Spinal cord (tissue), 10 donors: ENCODE results near the gene REXO1. TPM values are rescaled to one million over a fixed set of nuclear protein-coding genes. Genes with fewer than 3 reads are reported as not detected.

Source experiments
- DNase-seq, 6 donors: peaks; one replicate each; pipeline versions ENCODE4 v3.0.0 to v3.0.0-alpha.2; 2013 to 2015; ENCODE audit warnings: low spot score in 6 of 6, low read depth in 4 of 6
- H3K27ac ChIP-seq: one replicate; pipeline ENCODE4 v1.5.1; 2013; ENCODE audit warnings: low read depth, low read length, control low read depth
- H3K27me3 ChIP-seq: one replicate; pipeline ENCODE4 v1.6.1; 2013; ENCODE audit warnings: low read length; ENCODE audit not compliant: control insufficient read depth, insufficient read depth
- H3K36me3 ChIP-seq: one replicate; pipeline ENCODE4 v1.6.1; 2013; ENCODE audit warnings: low read length; ENCODE audit not compliant: control insufficient read depth, insufficient read depth
- H3K4me1 ChIP-seq: one replicate; pipeline ENCODE4 v1.6.1; 2013; ENCODE audit warnings: low read length; ENCODE audit not compliant: control insufficient read depth, insufficient read depth
- H3K4me3 ChIP-seq: one replicate; pipeline ENCODE4 v1.5.1; 2013; ENCODE audit warnings: low read depth, low read length, control low read depth
- H3K9me3 ChIP-seq: one replicate; pipeline ENCODE4 v1.6.1; 2013; ENCODE audit warnings: low read length; ENCODE audit not compliant: control insufficient read depth, insufficient read depth
- WGBS: methylation state at CpG from one replicate; pipeline ENCODE4 v1.1.5; 2013; ENCODE audit warnings: missing lambda C conversion rate; ENCODE audit not compliant: insufficient coverage; 5-methylcytosine and 5-hydroxymethylcytosine counted together
- polyA plus RNA-seq, 2 donors: library from polyadenylated mRNA; unstranded; fragments of 120-200 nt; gene quantifications; one replicate each; pipeline ENCODE4 v1.2.1, GENCODE V29; 2013; ENCODE audit not compliant: insufficient read length in 2 of 2
- total RNA-seq, 2 donors: library from RNA; depleted of rRNA in 1 of 2; stranded (reverse); fragments of 120-200 nt in 1 of 2; fragments of >200 nt in 1 of 2; gene quantifications; one replicate each; pipeline versions ENCODE4 v1.2.3 to v1.2.4, GENCODE V29; 2013 to 2014
- donor health status: healthy.

The REXO1 gene
- total and polyA plus RNA-seq, 4 donors = 5.7 to 41.8 (median 19.0) TPM

- Histone ChIP-seq H3K4me3 (no peak overlapping the region), H3K36me3 (peaks cover 80% of the 10 kb centered on the region), H3K27me3 (no peaks in the 10 kb centered on the region), H3K4me1 (peaks cover 34% of the 10 kb centered on the region), H3K9me3 (no peaks in the 10 kb centered on the region), H3K27ac (no peak overlapping the region)
- no peak for DNase-seq
- 93% methylated on average over 30 of the region's 31 CpGs for WGBS
Observed at GRCh38 chr19:1836458-1837221, 11.6 kb downstream of the REXO1 start.

- H3K4me3 ChIP-seq = no peak overlapping the region
- H3K9me3 ChIP-seq = no peaks in the 10 kb centered on the region
- no peaks in the 10 kb centered on the region for H3K27me3 ChIP-seq
- peaks cover 25% of the 10 kb centered on the region for H3K4me1 ChIP-seq
- 65% methylated on average over 15 of the region's 15 CpGs for WGBS
- no peak for DNase-seq
- H3K36me3 ChIP-seq = peaks cover 72% of the 10 kb centered on the region
- no peak overlapping the region for H3K27ac ChIP-seq
Observed at GRCh38 chr19:1833540-1833939, 14.7 kb downstream of the REXO1 start.

GRCh38 chr19:1832046-1832663 is 16.1 kb downstream of the REXO1 start:
- H3K4me3 ChIP-seq = no peak overlapping the region
- H3K27me3 ChIP-seq = no peaks in the 10 kb centered on the region
- no peaks in the 10 kb centered on the region for H3K9me3 ChIP-seq
- H3K4me1 ChIP-seq = peaks cover 16% of the 10 kb centered on the region
- no peak overlapping the region for H3K27ac ChIP-seq
- DNase-seq = no peak
- H3K36me3 ChIP-seq = peaks cover 72% of the 10 kb centered on the region
- WGBS = 84% methylated on average over 26 of the region's 26 CpGs

- peaks cover 20% of the 10 kb centered on the region for H3K4me1 ChIP-seq
- H3K9me3 ChIP-seq = no peaks in the 10 kb centered on the region
- H3K27me3 ChIP-seq = no peaks in the 10 kb centered on the region
- peaks cover 81% of the 10 kb centered on the region for H3K36me3 ChIP-seq
- WGBS = 92% methylated on average over 11 of the region's 11 CpGs
- no peak overlapping the region for H3K27ac ChIP-seq
- H3K4me3 ChIP-seq = no peak overlapping the region
- no peak for DNase-seq
Observed at GRCh38 chr19:1830978-1831377, 17.3 kb downstream of the REXO1 start.

GRCh38 chr19:1830568-1830967 is 17.7 kb downstream of the REXO1 start:
- Histone ChIP-seq H3K9me3 (no peaks in the 10 kb centered on the region), H3K4me1 (peaks cover 24% of the 10 kb centered on the region), H3K4me3 (no peak overlapping the region), H3K27me3 (no peaks in the 10 kb centered on the region), H3K36me3 (peaks cover 82% of the 10 kb centered on the region), H3K27ac (no peak overlapping the region)
- DNase-seq = no peak
- WGBS = 96% methylated on average over 13 of the region's 15 CpGs

- no peak for DNase-seq
- no peak overlapping the region for H3K4me3 ChIP-seq
- no peaks in the 10 kb centered on the region for H3K27me3 ChIP-seq
- H3K4me1 ChIP-seq = peaks cover 24% of the 10 kb centered on the region
- 95% methylated on average over 6 of the region's 11 CpGs for WGBS
- H3K27ac ChIP-seq = no peak overlapping the region
- H3K36me3 ChIP-seq = peaks cover 84% of the 10 kb centered on the region
- H3K9me3 ChIP-seq = no peaks in the 10 kb centered on the region
Observed at GRCh38 chr19:1829958-1830357, 18.3 kb downstream of the REXO1 start.

- H3K4me3 ChIP-seq = no peak overlapping the region
- H3K36me3 ChIP-seq = peaks cover 81% of the 10 kb centered on the region
- 89% methylated on average over 56 of the region's 57 CpGs for WGBS
- H3K4me1 ChIP-seq = peaks cover 16% of the 10 kb centered on the region
- H3K27me3 ChIP-seq = no peaks in the 10 kb centered on the region
- no peaks in the 10 kb centered on the region for H3K9me3 ChIP-seq
- DNase-seq = no peak
- no peak overlapping the region for H3K27ac ChIP-seq
Observed at GRCh38 chr19:1828279-1829238, 19.7 kb downstream of the REXO1 start.

- H3K36me3 ChIP-seq = peaks cover 82% of the 10 kb centered on the region
- no peaks in the 10 kb centered on the region for H3K27me3 ChIP-seq
- 90% methylated on average over 41 of the region's 41 CpGs for WGBS
- no peak overlapping the region for H3K4me3 ChIP-seq
- DNase-seq = no peak
- H3K9me3 ChIP-seq = no peaks in the 10 kb centered on the region
- H3K4me1 ChIP-seq = peaks cover 12% of the 10 kb centered on the region
- H3K27ac ChIP-seq = no peak overlapping the region
Observed at GRCh38 chr19:1827566-1828278, 20.6 kb downstream of the REXO1 start.
